Liver (tissue), 3 donors: ENCODE results near the gene HOOK1.

ENCODE experiments used
- ATF3 ChIP-seq: IDR thresholded peaks from 2 replicates; pipeline ENCODE4 v1.6.1; 2016; ENCODE audit warnings: antibody characterized with exemption
- CTCF ChIP-seq: fragments of 150-350 bp; IDR thresholded peaks from 2 replicates; pipeline ENCODE4 v1.5.1; 2017; ENCODE audit warnings: improper control_type of control experiment, low read depth, low read length; ENCODE audit not compliant: missing input control
- JUND ChIP-seq, 2 donors: IDR thresholded peaks; 2 replicates each; pipeline ENCODE4 v1.6.1; 2016; ENCODE audit warnings: antibody characterized with exemption in 2 of 2
- MAX ChIP-seq: IDR thresholded peaks from 2 replicates; pipeline ENCODE4 v1.6.1; 2016; ENCODE audit warnings: antibody characterized with exemption
- RAD21 ChIP-seq, 2 donors: IDR thresholded peaks; 2 replicates each; pipeline ENCODE4 v1.6.1; 2016; ENCODE audit warnings: antibody characterized with exemption in 2 of 2, mild to moderate bottlenecking in 2 of 2
- SP1 ChIP-seq: IDR thresholded peaks from 2 replicates; pipeline ENCODE4 v1.6.1; 2018; ENCODE audit warnings: antibody characterized with exemption, mild to moderate bottlenecking
- YY1 ChIP-seq: IDR thresholded peaks from 2 replicates; pipeline ENCODE4 v1.6.1; 2016; ENCODE audit warnings: antibody characterized with exemption, mild to moderate bottlenecking
- TF ChIP-seq, protein P1 (sequence below): IDR thresholded peaks from 2 replicates; pipeline ENCODE4 v1.6.1; 2016; ENCODE audit warnings: antibody characterized with exemption, mild to moderate bottlenecking
- donor health status: healthy.
- donor health status: healthy.

GRCh38 chr1:59878370-59878769, 63.6 kb downstream of the HOOK1 start:
- TF ChIP-seq CTCF (no peak), SP1 (no peak), RAD21 (IDR thresholded peaks at IDR 0.05) (no peak), ATF3 (no peak), MAX (no peak), YY1 (no peak), JUND (IDR thresholded peaks at IDR 0.05) (no peak)
- TF ChIP-seq, protein P1, sequence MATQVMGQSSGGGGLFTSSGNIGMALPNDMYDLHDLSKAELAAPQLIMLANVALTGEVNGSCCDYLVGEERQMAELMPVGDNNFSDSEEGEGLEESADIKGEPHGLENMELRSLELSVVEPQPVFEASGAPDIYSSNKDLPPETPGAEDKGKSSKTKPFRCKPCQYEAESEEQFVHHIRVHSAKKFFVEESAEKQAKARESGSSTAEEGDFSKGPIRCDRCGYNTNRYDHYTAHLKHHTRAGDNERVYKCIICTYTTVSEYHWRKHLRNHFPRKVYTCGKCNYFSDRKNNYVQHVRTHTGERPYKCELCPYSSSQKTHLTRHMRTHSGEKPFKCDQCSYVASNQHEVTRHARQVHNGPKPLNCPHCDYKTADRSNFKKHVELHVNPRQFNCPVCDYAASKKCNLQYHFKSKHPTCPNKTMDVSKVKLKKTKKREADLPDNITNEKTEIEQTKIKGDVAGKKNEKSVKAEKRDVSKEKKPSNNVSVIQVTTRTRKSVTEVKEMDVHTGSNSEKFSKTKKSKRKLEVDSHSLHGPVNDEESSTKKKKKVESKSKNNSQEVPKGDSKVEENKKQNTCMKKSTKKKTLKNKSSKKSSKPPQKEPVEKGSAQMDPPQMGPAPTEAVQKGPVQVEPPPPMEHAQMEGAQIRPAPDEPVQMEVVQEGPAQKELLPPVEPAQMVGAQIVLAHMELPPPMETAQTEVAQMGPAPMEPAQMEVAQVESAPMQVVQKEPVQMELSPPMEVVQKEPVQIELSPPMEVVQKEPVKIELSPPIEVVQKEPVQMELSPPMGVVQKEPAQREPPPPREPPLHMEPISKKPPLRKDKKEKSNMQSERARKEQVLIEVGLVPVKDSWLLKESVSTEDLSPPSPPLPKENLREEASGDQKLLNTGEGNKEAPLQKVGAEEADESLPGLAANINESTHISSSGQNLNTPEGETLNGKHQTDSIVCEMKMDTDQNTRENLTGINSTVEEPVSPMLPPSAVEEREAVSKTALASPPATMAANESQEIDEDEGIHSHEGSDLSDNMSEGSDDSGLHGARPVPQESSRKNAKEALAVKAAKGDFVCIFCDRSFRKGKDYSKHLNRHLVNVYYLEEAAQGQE: no peak
